Activated T-cell treated with anti-CD3 and anti-CD28 coated beads, Interleukin-2, amount 50 U/mL, for 72 hours (primary cell): ENCODE data around the gene NBAS. TPM values are rescaled to one million over a fixed set of nuclear protein-coding genes. Genes with fewer than 3 reads are reported as not detected.

Experiments
- ATAC-seq, 2 donors: fragments of 150-1000 bp; cut with Tn5 transposase; replicated peaks in 1 of 2; 2 replicates each; pipeline ENCODE4 v1.10.0; 2021; ENCODE audit warnings: moderate library complexity in 2 of 2, mild to moderate bottlenecking in 1 of 2
- DNase-seq, 2 donors: peaks; one replicate each; pipeline ENCODE4 v3.0.0; 2021 to 2022; ENCODE audit warnings: mixed read lengths in 1 of 2
- H3K27ac Mint-ChIP-seq: one replicate; pipeline ENCODE4 v1.8.0; 2022; ENCODE audit warnings: mild to moderate bottlenecking, moderate library complexity, mixed read lengths
- H3K27me3 Mint-ChIP-seq: one replicate; pipeline ENCODE4 v1.8.0; 2022; ENCODE audit warnings: low read depth, mixed read lengths
- H3K36me3 Mint-ChIP-seq, 2 donors: one replicate each; pipeline ENCODE4 v1.8.0; 2022; ENCODE audit warnings: mixed read lengths in 2 of 2, mild to moderate bottlenecking in 1 of 2; ENCODE audit not compliant: insufficient read depth in 2 of 2
- H3K4me1 Mint-ChIP-seq: one replicate; pipeline ENCODE4 v1.8.0; 2022; ENCODE audit warnings: low read depth, mixed read lengths
- H3K4me3 Mint-ChIP-seq, 2 donors: one replicate each; pipeline ENCODE4 v1.8.0; 2022; ENCODE audit warnings: mild to moderate bottlenecking in 2 of 2, mixed read lengths in 2 of 2, moderate library complexity in 2 of 2
- H3K9me3 Mint-ChIP-seq, 2 donors: one replicate each; pipeline ENCODE4 v1.8.0; 2022; ENCODE audit warnings: mixed read lengths in 2 of 2
- total RNA-seq, 2 donors: library from RNA; stranded (reverse); gene quantifications; one replicate each; pipeline ENCODE4 v1.2.3, GENCODE V29; 2022

Gene NBAS
- total RNA-seq, 2 donors from 2014 or later = 45.9 to 50.8 TPM

DNA sequence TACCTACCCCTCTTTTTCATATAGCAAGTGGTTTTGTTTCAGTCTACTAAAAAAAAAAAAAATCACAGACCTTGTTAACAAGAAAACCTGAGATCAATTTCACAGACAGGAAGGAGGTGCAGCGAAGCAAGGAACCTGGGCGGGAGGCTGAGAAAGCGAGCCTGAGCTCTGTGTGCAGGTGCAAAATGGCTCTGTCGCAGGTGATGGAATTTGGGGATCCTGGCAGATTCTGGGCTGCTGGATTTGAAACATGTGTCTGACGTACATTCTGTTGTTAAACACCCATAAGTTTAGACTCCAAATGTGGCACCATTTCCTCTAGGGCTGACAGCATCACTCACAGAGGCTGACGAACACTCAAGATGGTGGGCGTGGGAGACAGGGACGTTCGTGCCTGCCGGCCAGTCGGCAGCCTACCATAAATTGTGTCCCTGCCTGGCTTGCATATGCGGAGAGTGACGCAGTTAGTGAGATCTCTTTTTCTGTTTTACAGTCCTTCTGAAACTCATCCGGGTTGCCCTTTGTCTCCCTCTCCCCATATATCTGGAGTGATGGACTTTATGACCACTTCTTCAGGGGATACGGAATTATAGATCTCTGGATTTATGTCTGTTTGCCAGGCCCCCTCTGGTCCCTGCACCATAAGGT, 21.7 kb upstream of the NBAS start:
- H3K36me3 Mint-ChIP-seq = no peaks in the 10 kb centered on the region
- DNase-seq (no peak), ATAC-seq (no peak)
- no peaks in the 10 kb centered on the region for H3K9me3 Mint-ChIP-seq
- no peak overlapping the region for H3K4me3 Mint-ChIP-seq
- H3K27ac Mint-ChIP-seq = no peak overlapping the region
- no peaks in the 10 kb centered on the region for H3K4me1 Mint-ChIP-seq
- peaks cover 9% of the 10 kb centered on the region for H3K27me3 Mint-ChIP-seq

- ATAC-seq (no peak), DNase-seq (no peak)
- Mint-ChIP-seq H3K36me3 (no peaks in the 10 kb centered on the region), H3K4me3 (no peak overlapping the region), H3K27me3 (peaks cover 9% of the 10 kb centered on the region), H3K4me1 (no peaks in the 10 kb centered on the region), H3K27ac (no peak overlapping the region), H3K9me3 (no peaks in the 10 kb centered on the region)
These were observed 19.3 kb upstream of the NBAS start for GRCh38 chr2:15580451-15580850.

- no peak overlapping the region for H3K27ac Mint-ChIP-seq
- no peaks in the 10 kb centered on the region for H3K4me1 Mint-ChIP-seq
- no peak overlapping the region for H3K4me3 Mint-ChIP-seq
- H3K9me3 Mint-ChIP-seq = no peaks in the 10 kb centered on the region
- H3K27me3 Mint-ChIP-seq = peaks cover 9% of the 10 kb centered on the region
- no peaks in the 10 kb centered on the region for H3K36me3 Mint-ChIP-seq
- ATAC-seq = no peak
- no peak for DNase-seq
These were observed 18.5 kb upstream of the NBAS start for GRCh38 chr2:15579641-15580040.

GRCh38 chr2:15577071-15577735, 16.1 kb upstream of the NBAS start:
- Mint-ChIP-seq H3K4me3 (no peak overlapping the region), H3K4me1 (no peaks in the 10 kb centered on the region), H3K27me3 (peaks cover 7% of the 10 kb centered on the region), H3K27ac (no peak overlapping the region), H3K36me3 (no peaks in the 10 kb centered on the region), H3K9me3 (no peaks in the 10 kb centered on the region)
- ATAC-seq (peak; percentile 97 to 98), DNase-seq (peak; percentile 91)

DNA sequence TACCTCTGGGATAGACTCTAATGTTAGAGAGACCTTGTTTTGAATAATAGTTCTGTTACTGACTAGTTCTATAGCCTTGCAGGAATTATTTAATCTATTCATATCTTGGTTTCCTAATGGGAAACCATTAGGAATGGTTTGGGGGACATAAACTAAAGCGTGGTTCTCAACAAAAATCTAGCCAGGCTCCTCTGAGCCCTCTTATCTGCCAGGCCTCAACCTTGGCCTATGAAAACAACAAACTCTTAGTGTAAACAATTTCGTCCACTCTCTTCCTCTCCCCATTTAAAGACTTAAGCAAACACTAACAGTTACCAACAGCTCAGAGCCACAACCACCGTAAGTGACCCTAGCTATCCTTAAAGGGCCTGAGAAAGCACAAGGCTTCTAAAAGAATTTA, 10.6 kb upstream of the NBAS start:
- ATAC-seq (no peak), DNase-seq (no peak)
- H3K4me1 Mint-ChIP-seq = no peaks in the 10 kb centered on the region
- H3K9me3 Mint-ChIP-seq = no peaks in the 10 kb centered on the region
- H3K27ac Mint-ChIP-seq = no peak overlapping the region
- no peaks in the 10 kb centered on the region for H3K36me3 Mint-ChIP-seq
- H3K4me3 Mint-ChIP-seq = no peak overlapping the region
- H3K27me3 Mint-ChIP-seq = peaks cover 12% of the 10 kb centered on the region

GRCh38 chr2:15570104-15570503, 9.0 kb upstream of the NBAS start:
- no peak for ATAC-seq

DNA sequence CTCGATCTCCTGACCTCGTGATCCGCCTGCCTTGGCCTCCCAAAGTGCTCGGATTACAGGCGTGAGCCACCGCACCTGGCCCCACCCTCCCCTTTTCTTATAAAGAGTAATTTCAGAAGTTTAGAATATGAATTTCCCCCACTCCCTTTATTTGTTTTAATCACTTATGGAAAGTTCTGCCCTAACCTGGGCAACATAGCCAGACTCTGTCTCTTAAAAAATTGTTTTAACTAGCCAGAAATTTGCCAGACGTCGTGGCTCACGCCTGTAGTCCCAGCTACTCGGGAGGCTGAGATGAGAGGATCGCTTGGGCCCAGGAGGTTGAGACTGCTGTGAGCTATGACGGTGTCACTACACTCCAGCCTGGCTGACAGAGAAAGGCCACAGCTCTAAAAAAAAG, 7.7 kb upstream of the NBAS start:
- Mint-ChIP-seq H3K4me1 (no peaks in the 10 kb centered on the region), H3K27me3 (peaks cover 12% of the 10 kb centered on the region), H3K4me3 (no peak overlapping the region), H3K9me3 (no peaks in the 10 kb centered on the region), H3K27ac (no peak overlapping the region), H3K36me3 (no peaks in the 10 kb centered on the region)
- no peak for DNase-seq
- no peak for ATAC-seq

More at GRCh38 chr2:15570104-15570503, 9.0 kb upstream of the NBAS start:
- H3K36me3 Mint-ChIP-seq = no peaks in the 10 kb centered on the region
- no peak for DNase-seq
- H3K27me3 Mint-ChIP-seq = peaks cover 12% of the 10 kb centered on the region
- H3K4me1 Mint-ChIP-seq = no peaks in the 10 kb centered on the region
- H3K27ac Mint-ChIP-seq = no peak overlapping the region
- H3K9me3 Mint-ChIP-seq = no peaks in the 10 kb centered on the region
- no peak overlapping the region for H3K4me3 Mint-ChIP-seq

GRCh38 chr2:15566912-15567311, 5.8 kb upstream of the NBAS start:
- no peak overlapping the region for H3K4me3 Mint-ChIP-seq
- H3K27me3 Mint-ChIP-seq = peaks cover 12% of the 10 kb centered on the region
- DNase-seq (no peak), ATAC-seq (no peak)
- no peaks in the 10 kb centered on the region for H3K9me3 Mint-ChIP-seq
- H3K27ac Mint-ChIP-seq = no peak overlapping the region
- peaks cover 18% of the 10 kb centered on the region for H3K4me1 Mint-ChIP-seq
- H3K36me3 Mint-ChIP-seq = no peaks in the 10 kb centered on the region

- ATAC-seq (no peak), DNase-seq (no peak)
- H3K36me3 Mint-ChIP-seq = peaks cover 0 to under 1% of the 10 kb centered on the region in 2 donors
- H3K4me3 Mint-ChIP-seq = no peak overlapping the region
- no peaks in the 10 kb centered on the region for H3K9me3 Mint-ChIP-seq
- peaks cover 12% of the 10 kb centered on the region for H3K27me3 Mint-ChIP-seq
- H3K27ac Mint-ChIP-seq = no peak overlapping the region
- H3K4me1 Mint-ChIP-seq = peaks cover 24% of the 10 kb centered on the region
These were observed 5.0 kb upstream of the NBAS start for GRCh38 chr2:15565994-15566671.

DNA sequence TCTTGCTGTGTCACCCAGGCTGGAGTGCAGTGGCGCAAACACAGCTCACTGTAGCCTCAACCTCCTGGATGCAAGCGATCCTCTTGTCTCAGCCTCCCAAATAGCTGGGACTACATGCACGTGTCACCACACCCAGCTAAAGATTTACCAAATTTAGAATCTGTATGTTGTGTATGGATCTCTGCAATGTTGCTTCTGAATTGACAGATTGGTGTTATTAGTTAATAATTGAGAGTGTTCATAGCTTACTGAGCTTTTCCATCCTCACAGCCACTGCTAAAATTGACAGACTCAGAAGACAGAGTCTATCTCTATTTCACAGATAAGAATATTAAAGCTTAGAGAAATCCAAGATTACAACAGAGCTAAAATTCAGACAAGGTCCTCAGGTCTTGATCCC, 4.3 kb upstream of the NBAS start:
- ATAC-seq (no peak), DNase-seq (no peak)
- no peaks in the 10 kb centered on the region for H3K9me3 Mint-ChIP-seq
- peaks cover 25% of the 10 kb centered on the region for H3K4me1 Mint-ChIP-seq
- no peak overlapping the region for H3K4me3 Mint-ChIP-seq
- H3K27me3 Mint-ChIP-seq = peaks cover 11% of the 10 kb centered on the region
- no peak overlapping the region for H3K27ac Mint-ChIP-seq
- H3K36me3 Mint-ChIP-seq = peaks cover 2% of the 10 kb centered on the region in 2 donors

DNA sequence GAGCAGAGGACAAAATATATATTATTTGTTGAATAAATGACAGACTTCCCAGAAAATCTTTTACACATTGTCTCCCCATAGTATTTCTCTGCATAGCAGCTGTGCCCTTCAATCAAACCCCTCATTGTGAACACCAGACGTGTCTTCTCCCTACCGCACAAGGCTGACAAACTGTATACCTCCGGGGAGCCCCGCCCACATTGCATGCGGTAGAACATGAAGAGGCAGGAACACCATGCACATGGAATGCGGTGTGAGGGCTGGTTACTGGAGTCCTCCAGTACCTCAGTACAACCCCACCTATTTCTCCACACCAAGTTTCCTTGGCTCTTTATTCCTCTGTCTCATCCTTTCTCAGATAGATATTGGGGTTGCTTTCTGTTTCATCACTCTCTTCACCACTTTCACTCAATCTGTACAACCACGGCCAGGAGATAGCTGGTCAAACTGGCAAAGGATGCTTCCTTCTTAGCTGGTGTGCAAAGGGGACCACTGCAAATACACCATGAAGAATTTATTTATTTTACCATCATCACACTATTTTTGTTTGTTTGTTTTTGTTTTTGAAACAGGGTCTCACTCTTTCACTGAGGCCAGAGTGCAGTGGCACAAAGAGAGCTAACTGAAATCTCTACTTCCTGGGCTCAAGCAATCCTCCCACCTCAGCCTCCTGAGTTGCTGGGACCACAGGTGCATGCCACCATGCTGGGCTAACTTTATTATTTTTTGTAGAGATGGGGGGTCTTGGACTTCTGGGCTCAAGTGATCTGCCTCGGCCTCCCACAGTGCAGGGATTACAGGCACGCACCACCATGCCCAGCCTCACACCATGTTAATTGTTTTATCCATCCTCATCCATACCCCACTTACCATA, 2.3 kb upstream of the NBAS start:
- ATAC-seq (no peak), DNase-seq (no peak)
- H3K36me3 Mint-ChIP-seq = peaks cover 2 to 5% of the 10 kb centered on the region in 2 donors
- no peaks in the 10 kb centered on the region for H3K27me3 Mint-ChIP-seq
- no peaks in the 10 kb centered on the region for H3K9me3 Mint-ChIP-seq
- H3K27ac Mint-ChIP-seq = peak overlapping the region; percentile 38
- peaks cover 43% of the 10 kb centered on the region for H3K4me1 Mint-ChIP-seq
- peak overlapping the region in 1 of 2 donors; percentile 42 for H3K4me3 Mint-ChIP-seq

DNA sequence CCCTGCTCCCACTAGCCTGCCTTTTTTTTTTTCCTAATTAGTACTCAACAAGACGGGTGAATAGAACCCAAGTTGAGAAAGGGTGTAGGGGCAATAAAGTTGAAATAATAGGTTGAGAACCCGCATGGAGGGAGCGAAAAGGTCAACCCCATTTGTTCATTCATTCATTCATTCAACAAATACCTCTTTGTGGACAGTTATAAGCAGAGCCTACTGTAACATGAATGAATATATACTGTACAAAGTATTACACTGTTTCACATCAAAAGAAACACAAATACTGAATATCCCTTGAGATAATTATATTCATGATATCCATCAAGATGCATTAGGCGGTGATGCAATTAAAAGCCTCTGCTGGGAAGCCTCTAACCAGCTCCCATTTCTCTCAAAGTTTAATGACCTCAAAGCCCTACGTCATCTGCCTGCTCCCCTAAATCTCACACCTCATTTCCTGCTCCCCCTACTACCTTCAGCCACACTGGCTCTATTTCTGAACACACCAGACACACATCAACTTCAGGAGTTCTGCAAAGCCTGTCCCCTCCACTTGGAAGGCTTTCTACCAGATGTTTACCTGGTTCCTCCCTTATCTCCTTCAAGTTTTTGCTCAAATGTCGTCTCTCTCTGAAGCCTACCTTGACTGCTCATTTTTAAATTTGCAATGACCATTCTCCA, 1.4 kb upstream of the NBAS start:
- ATAC-seq = no peak

More for the DNA sequence above, 1.4 kb upstream of the NBAS start:
- H3K27me3 Mint-ChIP-seq = no peaks in the 10 kb centered on the region
- peaks cover 2 to 5% of the 10 kb centered on the region in 2 donors for H3K36me3 Mint-ChIP-seq
- no peaks in the 10 kb centered on the region for H3K9me3 Mint-ChIP-seq
- peak overlapping the region; percentile 97 for H3K4me3 Mint-ChIP-seq
- H3K27ac Mint-ChIP-seq = peak overlapping the region; percentile 92
- H3K4me1 Mint-ChIP-seq = peaks cover 48% of the 10 kb centered on the region
- no peak for DNase-seq
